ENCODE data around the gene MLNR. TPM values are rescaled to one million over a fixed set of nuclear protein-coding genes. Genes with fewer than 3 reads are reported as not detected.

MLNR gene
- total and polyA plus RNA-seq, 4 donors: 0.09 TPM; not detected in 3

DNA sequence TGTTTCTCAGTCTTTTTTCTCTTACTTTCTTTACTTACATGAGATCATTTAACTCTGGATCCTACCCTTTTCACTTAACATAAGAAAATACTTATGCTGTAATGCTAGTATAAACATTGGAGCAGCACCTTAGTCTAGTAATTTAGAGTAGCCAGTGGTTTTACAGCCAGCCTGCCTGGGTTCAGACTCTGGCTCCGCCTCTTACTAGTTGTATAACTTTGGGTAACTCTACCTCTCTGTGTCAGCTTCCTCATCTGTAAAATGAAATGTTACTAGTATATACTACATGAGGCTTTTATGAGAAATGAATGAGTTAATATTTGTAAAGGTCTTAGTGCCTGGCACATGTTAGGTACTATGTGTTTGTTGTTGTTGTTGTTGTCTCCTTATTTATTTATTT, 33.2 kb downstream of the MLNR start:
- H3K9ac ChIP-seq (ENCODE audit: low read depth in 1 of 2, low read length in 2 of 2): no peak overlapping the region
- WGBS: 93% methylated on average over 1 of the region's 1 CpG
- no peak overlapping the region for H3K27ac ChIP-seq (ENCODE audit: low read depth in 1 of 2, low read length in 2 of 2)
- peaks cover 2 to 14% (median 6%) of the 10 kb centered on the region in 4 donors for H3K36me3 ChIP-seq (ENCODE audit: control insufficient read depth in 4 of 4, insufficient read depth in 3 of 4, low read depth in 1 of 4, low read length in 3 of 4)
- no peak overlapping the region for H3K4me3 ChIP-seq (ENCODE audit: low read depth in 1 of 3, low read length in 3 of 3)
- TF ChIP-seq, protein P1, sequence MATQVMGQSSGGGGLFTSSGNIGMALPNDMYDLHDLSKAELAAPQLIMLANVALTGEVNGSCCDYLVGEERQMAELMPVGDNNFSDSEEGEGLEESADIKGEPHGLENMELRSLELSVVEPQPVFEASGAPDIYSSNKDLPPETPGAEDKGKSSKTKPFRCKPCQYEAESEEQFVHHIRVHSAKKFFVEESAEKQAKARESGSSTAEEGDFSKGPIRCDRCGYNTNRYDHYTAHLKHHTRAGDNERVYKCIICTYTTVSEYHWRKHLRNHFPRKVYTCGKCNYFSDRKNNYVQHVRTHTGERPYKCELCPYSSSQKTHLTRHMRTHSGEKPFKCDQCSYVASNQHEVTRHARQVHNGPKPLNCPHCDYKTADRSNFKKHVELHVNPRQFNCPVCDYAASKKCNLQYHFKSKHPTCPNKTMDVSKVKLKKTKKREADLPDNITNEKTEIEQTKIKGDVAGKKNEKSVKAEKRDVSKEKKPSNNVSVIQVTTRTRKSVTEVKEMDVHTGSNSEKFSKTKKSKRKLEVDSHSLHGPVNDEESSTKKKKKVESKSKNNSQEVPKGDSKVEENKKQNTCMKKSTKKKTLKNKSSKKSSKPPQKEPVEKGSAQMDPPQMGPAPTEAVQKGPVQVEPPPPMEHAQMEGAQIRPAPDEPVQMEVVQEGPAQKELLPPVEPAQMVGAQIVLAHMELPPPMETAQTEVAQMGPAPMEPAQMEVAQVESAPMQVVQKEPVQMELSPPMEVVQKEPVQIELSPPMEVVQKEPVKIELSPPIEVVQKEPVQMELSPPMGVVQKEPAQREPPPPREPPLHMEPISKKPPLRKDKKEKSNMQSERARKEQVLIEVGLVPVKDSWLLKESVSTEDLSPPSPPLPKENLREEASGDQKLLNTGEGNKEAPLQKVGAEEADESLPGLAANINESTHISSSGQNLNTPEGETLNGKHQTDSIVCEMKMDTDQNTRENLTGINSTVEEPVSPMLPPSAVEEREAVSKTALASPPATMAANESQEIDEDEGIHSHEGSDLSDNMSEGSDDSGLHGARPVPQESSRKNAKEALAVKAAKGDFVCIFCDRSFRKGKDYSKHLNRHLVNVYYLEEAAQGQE (IDR thresholded peaks at IDR 0.05): no peak
- TF ChIP-seq NR2F2 (IDR thresholded peaks at IDR 0.05) (no peak), FOXA2 (IDR thresholded peaks at IDR 0.05) (no peak)
- no peaks in the 10 kb centered on the region for H3K27me3 ChIP-seq (ENCODE audit: control insufficient read depth in 4 of 4, insufficient read depth in 4 of 4, low read length in 3 of 4)
- no peaks in the 10 kb centered on the region for H3K9me3 ChIP-seq (ENCODE audit: control insufficient read depth in 4 of 4, low read length in 3 of 4)
- H3K4me1 ChIP-seq (ENCODE audit: control insufficient read depth in 4 of 4, insufficient read depth in 4 of 4, low read length in 3 of 4): peaks cover 4 to 19% (median 11%) of the 10 kb centered on the region in 4 donors
- DNase-seq (ENCODE audit: low spot score): no peak

DNA sequence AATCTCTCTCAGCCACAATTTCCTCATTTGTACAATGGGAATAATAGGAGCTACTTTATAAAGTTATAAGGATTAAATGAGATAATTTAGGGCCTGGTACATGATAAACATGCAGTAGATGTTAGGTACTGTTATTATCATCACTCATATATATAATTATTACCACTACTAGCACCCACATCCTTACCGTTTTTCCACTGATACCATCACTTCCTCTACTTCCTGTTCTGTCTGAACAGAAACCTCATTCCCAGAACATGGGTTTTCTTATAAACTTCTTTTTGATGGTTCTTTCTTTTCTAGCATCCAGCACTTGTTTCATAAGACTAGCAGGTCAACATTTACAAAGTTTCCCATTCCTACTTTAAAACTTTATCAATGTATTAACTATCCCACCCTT, 33.9 kb downstream of the MLNR start:
- Histone ChIP-seq H3K4me3 (ENCODE audit: low read depth in 1 of 3, low read length in 3 of 3) (no peak overlapping the region), H3K36me3 (ENCODE audit: control insufficient read depth in 4 of 4, insufficient read depth in 3 of 4, low read depth in 1 of 4, low read length in 3 of 4) (peaks cover 2 to 14% (median 6%) of the 10 kb centered on the region in 4 donors), H3K9me3 (ENCODE audit: control insufficient read depth in 4 of 4, low read length in 3 of 4) (no peaks in the 10 kb centered on the region), H3K27ac (ENCODE audit: low read depth in 1 of 2, low read length in 2 of 2) (no peak overlapping the region), H3K4me1 (ENCODE audit: control insufficient read depth in 4 of 4, insufficient read depth in 4 of 4, low read length in 3 of 4) (peaks cover 4 to 12% (median 6%) of the 10 kb centered on the region in 4 donors), H3K9ac (ENCODE audit: low read depth in 1 of 2, low read length in 2 of 2) (no peak overlapping the region), H3K27me3 (ENCODE audit: control insufficient read depth in 4 of 4, insufficient read depth in 4 of 4, low read length in 3 of 4) (no peaks in the 10 kb centered on the region)
- no peak for DNase-seq (ENCODE audit: low spot score)
- TF ChIP-seq SP1 (IDR thresholded peaks at IDR 0.05) (no peak), FOXA1 (IDR thresholded peaks at IDR 0.05) (no peak), TAF1 (conservative IDR thresholded peaks at IDR 0.05) (no peak), HNF4A (conservative IDR thresholded peaks at IDR 0.05) (no peak), RXRA (IDR thresholded peaks at IDR 0.05) (no peak), EGR1 (IDR thresholded peaks at IDR 0.05; ENCODE audit: low read depth in 2 of 2) (no peak), HNF4G (IDR thresholded peaks at IDR 0.05) (no peak), RAD21 (IDR thresholded peaks at IDR 0.05) (no peak)
- TF ChIP-seq, protein P2, sequence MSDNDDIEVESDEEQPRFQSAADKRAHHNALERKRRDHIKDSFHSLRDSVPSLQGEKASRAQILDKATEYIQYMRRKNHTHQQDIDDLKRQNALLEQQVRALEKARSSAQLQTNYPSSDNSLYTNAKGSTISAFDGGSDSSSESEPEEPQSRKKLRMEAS (IDR thresholded peaks at IDR 0.05): no peak
- TF ChIP-seq, protein P3, sequence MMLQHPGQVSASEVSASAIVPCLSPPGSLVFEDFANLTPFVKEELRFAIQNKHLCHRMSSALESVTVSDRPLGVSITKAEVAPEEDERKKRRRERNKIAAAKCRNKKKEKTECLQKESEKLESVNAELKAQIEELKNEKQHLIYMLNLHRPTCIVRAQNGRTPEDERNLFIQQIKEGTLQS (IDR thresholded peaks at IDR 0.05): no peak
- TF ChIP-seq, protein P4, sequence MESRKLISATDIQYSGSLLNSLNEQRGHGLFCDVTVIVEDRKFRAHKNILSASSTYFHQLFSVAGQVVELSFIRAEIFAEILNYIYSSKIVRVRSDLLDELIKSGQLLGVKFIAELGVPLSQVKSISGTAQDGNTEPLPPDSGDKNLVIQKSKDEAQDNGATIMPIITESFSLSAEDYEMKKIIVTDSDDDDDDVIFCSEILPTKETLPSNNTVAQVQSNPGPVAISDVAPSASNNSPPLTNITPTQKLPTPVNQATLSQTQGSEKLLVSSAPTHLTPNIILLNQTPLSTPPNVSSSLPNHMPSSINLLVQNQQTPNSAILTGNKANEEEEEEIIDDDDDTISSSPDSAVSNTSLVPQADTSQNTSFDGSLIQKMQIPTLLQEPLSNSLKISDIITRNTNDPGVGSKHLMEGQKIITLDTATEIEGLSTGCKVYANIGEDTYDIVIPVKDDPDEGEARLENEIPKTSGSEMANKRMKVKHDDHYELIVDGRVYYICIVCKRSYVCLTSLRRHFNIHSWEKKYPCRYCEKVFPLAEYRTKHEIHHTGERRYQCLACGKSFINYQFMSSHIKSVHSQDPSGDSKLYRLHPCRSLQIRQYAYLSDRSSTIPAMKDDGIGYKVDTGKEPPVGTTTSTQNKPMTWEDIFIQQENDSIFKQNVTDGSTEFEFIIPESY (IDR thresholded peaks at IDR 0.05): no peak
- WGBS: 74% methylated on average over 1 of the region's 1 CpG

DNA sequence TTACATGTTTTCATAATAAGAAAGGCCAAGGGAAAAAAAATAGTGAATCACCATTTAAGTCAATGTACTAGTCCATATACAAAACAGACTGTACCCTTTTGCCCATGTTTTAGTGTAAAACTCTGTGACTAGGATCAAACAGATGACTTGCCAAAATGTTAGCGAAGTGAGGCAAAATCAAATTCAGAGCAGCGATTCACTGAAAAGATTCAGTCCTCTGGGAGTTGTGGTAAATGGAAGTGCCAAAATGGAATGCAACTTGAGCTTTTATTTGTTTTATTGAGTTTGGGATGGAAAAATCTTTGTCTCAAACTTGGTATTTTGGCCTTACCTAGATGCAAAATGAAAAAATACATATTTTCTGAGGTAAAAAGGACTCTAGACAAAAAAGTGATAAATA, 36.7 kb downstream of the MLNR start:
- H3K9me3 ChIP-seq (ENCODE audit: control insufficient read depth in 4 of 4, low read length in 3 of 4): no peaks in the 10 kb centered on the region
- H3K4me3 ChIP-seq (ENCODE audit: low read depth in 1 of 3, low read length in 3 of 3): no peak overlapping the region
- DNase-seq (ENCODE audit: low spot score): no peak
- H3K27ac ChIP-seq (ENCODE audit: low read depth in 1 of 2, low read length in 2 of 2): no peak overlapping the region
- peaks cover 2 to 4% (median 2%) of the 10 kb centered on the region in 4 donors for H3K4me1 ChIP-seq (ENCODE audit: control insufficient read depth in 4 of 4, insufficient read depth in 4 of 4, low read length in 3 of 4)
- TF ChIP-seq, protein P5, sequence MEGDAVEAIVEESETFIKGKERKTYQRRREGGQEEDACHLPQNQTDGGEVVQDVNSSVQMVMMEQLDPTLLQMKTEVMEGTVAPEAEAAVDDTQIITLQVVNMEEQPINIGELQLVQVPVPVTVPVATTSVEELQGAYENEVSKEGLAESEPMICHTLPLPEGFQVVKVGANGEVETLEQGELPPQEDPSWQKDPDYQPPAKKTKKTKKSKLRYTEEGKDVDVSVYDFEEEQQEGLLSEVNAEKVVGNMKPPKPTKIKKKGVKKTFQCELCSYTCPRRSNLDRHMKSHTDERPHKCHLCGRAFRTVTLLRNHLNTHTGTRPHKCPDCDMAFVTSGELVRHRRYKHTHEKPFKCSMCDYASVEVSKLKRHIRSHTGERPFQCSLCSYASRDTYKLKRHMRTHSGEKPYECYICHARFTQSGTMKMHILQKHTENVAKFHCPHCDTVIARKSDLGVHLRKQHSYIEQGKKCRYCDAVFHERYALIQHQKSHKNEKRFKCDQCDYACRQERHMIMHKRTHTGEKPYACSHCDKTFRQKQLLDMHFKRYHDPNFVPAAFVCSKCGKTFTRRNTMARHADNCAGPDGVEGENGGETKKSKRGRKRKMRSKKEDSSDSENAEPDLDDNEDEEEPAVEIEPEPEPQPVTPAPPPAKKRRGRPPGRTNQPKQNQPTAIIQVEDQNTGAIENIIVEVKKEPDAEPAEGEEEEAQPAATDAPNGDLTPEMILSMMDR (IDR thresholded peaks at IDR 0.05; ENCODE audit: low read depth, low read length, missing input control): no peak
- TF ChIP-seq YY1 (IDR thresholded peaks at IDR 0.05) (no peak), FOXA2 (IDR thresholded peaks at IDR 0.05) (no peak), SP1 (IDR thresholded peaks at IDR 0.05) (no peak), FOXA1 (IDR thresholded peaks at IDR 0.05) (no peak), NR2F2 (IDR thresholded peaks at IDR 0.05) (no peak), EGR1 (IDR thresholded peaks at IDR 0.05; ENCODE audit: low read depth in 2 of 2) (no peak)
- TF ChIP-seq, protein P3 (IDR thresholded peaks at IDR 0.05): no peak
- TF ChIP-seq, protein P4 (IDR thresholded peaks at IDR 0.05): no peak
- 85% methylated on average over 2 of the region's 2 CpGs for WGBS
- H3K27me3 ChIP-seq (ENCODE audit: control insufficient read depth in 4 of 4, insufficient read depth in 4 of 4, low read length in 3 of 4): no peaks in the 10 kb centered on the region
- H3K36me3 ChIP-seq (ENCODE audit: control insufficient read depth in 4 of 4, insufficient read depth in 3 of 4, low read depth in 1 of 4, low read length in 3 of 4): peaks cover 4 to 36% (median 19%) of the 10 kb centered on the region in 4 donors
- no peak overlapping the region for H3K9ac ChIP-seq (ENCODE audit: low read depth in 1 of 2, low read length in 2 of 2)

All from liver (tissue), 9 donors.